Peyer's patch (tissue), 4 donors: ENCODE results near the gene CDC42BPG.

ENCODE experiments used
- CTCF ChIP-seq, 6 experiments: fragments of 450-650 bp in 4 of 6; fragments of 200-600 bp in 2 of 6; sonication (generic) in 1 of 6; IDR thresholded peaks; one replicate each; pipeline ENCODE4 v1.5.1; 2017 to 2019; ENCODE audit warnings: antibody characterized with exemption in 6 of 6, mild to moderate bottlenecking in 3 of 6, moderate library complexity in 1 of 6
- POLR2A ChIP-seq, 2 donors: fragments of 450-650 bp; IDR thresholded peaks; one replicate each; pipeline ENCODE4 v1.5.1; 2017; ENCODE audit warnings: antibody characterized with exemption in 2 of 2, mild to moderate bottlenecking in 2 of 2, moderate library complexity in 2 of 2

GRCh38 chr11:64784813-64785581, 59.5 kb downstream of the CDC42BPG start:
- no peak for TF ChIP-seq CTCF (IDR thresholded peaks at IDR 0.05)
- TF ChIP-seq POLR2A (IDR thresholded peaks at IDR 0.05) = no peak
